NCI-H1930 (cell line): ENCODE data around the gene RPL29.

Experiments used
- DNase-seq, 2 experiments: peaks; one replicate each; lab custom pipeline; 2025; lab: John Stamatoyannopoulos, UW

The RPL29 gene

GRCh38 chr3:52025453-52025852 is 29.8 kb upstream of the RPL29 start:
- DNase-seq = no peak

- DNase-seq = no peak
These were observed 29.2 kb upstream of the RPL29 start for GRCh38 chr3:52024765-52025452.

GRCh38 chr3:52023860-52024764 is 28.4 kb upstream of the RPL29 start:
- no peak for DNase-seq

GRCh38 chr3:52023101-52023770 is 27.5 kb upstream of the RPL29 start:
- DNase-seq = no peak

GRCh38 chr3:52022323-52023100 is 26.8 kb upstream of the RPL29 start:
- no peak for DNase-seq

- DNase-seq = no peak
These were observed 26.0 kb upstream of the RPL29 start for GRCh38 chr3:52021489-52022268.

GRCh38 chr3:52020796-52021195 is 25.1 kb upstream of the RPL29 start:
- DNase-seq = no peak

- DNase-seq = no peak
These were observed 23.8 kb upstream of the RPL29 start for GRCh38 chr3:52019352-52020080.

- DNase-seq = no peak
These were observed 22.8 kb upstream of the RPL29 start for GRCh38 chr3:52018319-52019000.

GRCh38 chr3:52017586-52017985 is 21.9 kb upstream of the RPL29 start:
- no peak for DNase-seq

- no peak for DNase-seq
These were observed 19.9 kb upstream of the RPL29 start for GRCh38 chr3:52015438-52016228.

- no peak for DNase-seq
These were observed 18.9 kb upstream of the RPL29 start for GRCh38 chr3:52014613-52015012.

- no peak for DNase-seq
These were observed 18.3 kb upstream of the RPL29 start for GRCh38 chr3:52013802-52014598.

- DNase-seq = no peak
These were observed 17.0 kb upstream of the RPL29 start for GRCh38 chr3:52012699-52013098.

GRCh38 chr3:52010431-52010830 is 14.7 kb upstream of the RPL29 start:
- DNase-seq = no peak

GRCh38 chr3:52007291-52007690 is 11.6 kb upstream of the RPL29 start:
- DNase-seq = no peak

GRCh38 chr3:52006820-52007133 is 11.1 kb upstream of the RPL29 start:
- DNase-seq = no peak
